ENCODE measurements around the gene RNASEH2B. TPM values are rescaled to one million over a fixed set of nuclear protein-coding genes. Genes with fewer than 3 reads are reported as not detected.

The RNASEH2B gene
- total and polyA plus RNA-seq, 2 of the 13 experiments (the other 11 are each of a cell fraction or from before 2014, with no cell fraction given): 17.2 to 55.4 TPM

- TF ChIP-seq ZNF687 (CRISPR knock-in tag; IDR thresholded peaks at IDR 0.05): no peak
Observed at GRCh38 chr13:50891206-50891605, 18.4 kb upstream of the RNASEH2B start (continued).

- in situ Hi-C loops (cut with HindIII; ENCODE audit: extremely low pct_ligation_motif_present, low pct_unique_long_range_greater_than_20kb) (no loop called here), intact Hi-C loops (cut with micrococcal nuclease; ENCODE audit: unreplicated experiment) (no loop called here)
- H3K9ac ChIP-seq (ENCODE audit: insufficient read depth, low read depth, low read length): no peak overlapping the region
- no peak for FAIRE-seq
- DNase-seq (ENCODE audit: low spot score): no peak
- no peaks in the 10 kb centered on the region for H4K20me1 ChIP-seq (ENCODE audit: insufficient read depth, low read length)
- H3K4me3 ChIP-seq (replicated peaks in 1 of 3; ENCODE audit: insufficient read depth in 1 of 3, low read depth in 2 of 3, low read length in 3 of 3): no peak overlapping the region
- no TSS peak for BruUV-seq (replicated peaks)
- ATAC-seq: no peak
- ChIA-PET CTCF (ENCODE audit: low intra/inter-chr PET ratio, low total read pairs) (no interaction called here), POLR2A (no interaction called here)
- no peaks in the 10 kb centered on the region for H3K9me3 ChIP-seq (ENCODE audit: low read length)
- no peak overlapping the region for H2AFZ ChIP-seq (ENCODE audit: low read length)
- H3K79me2 ChIP-seq (ENCODE audit: insufficient read depth, low read length): no peaks in the 10 kb centered on the region
- H3K27me3 ChIP-seq (ENCODE audit: control insufficient read depth in 1 of 2, insufficient read depth in 2 of 2, low read length in 2 of 2): no peaks in the 10 kb centered on the region; a peak in 2 of 5 replicates
- H3K27ac ChIP-seq (ENCODE audit: extremely low read length, insufficient read depth, low read length): no peak overlapping the region
- H3K4me1 ChIP-seq (ENCODE audit: insufficient read depth, low read length): 0 out of 2 replicates have a peak, but pooled peaks cover 5% of the 10 kb centered on the region
- no peak overlapping the region for H3K4me2 ChIP-seq (ENCODE audit: low read depth, low read length)
- WGBS (ENCODE audit: low lambda C conversion rate): 59% methylated on average over 7 of the region's 7 CpGs
- TF ChIP-seq SP4 (CRISPR knock-in tag; IDR thresholded peaks at IDR 0.05): no peak
- no peak for TF ChIP-seq SKIL (CRISPR knock-in tag; IDR thresholded peaks at IDR 0.05; ENCODE audit: borderline replicate concordance)
- TF ChIP-seq ZNF263 (CRISPR knock-in tag; IDR thresholded peaks at IDR 0.05): no peak
- no peak for TF ChIP-seq NFE2L1 (CRISPR knock-in tag; IDR thresholded peaks at IDR 0.05; ENCODE audit: borderline replicate concordance)
- TF ChIP-seq MAFK (conservative IDR thresholded peaks at IDR 0.05 in 1 of 2, IDR thresholded peaks at IDR 0.05 in 1 of 2; ENCODE audit: low read length in 2 of 2): no peak
- no peak for TF ChIP-seq WIZ (CRISPR knock-in tag; IDR thresholded peaks at IDR 0.05)
- TF ChIP-seq RARG (CRISPR knock-in tag; IDR thresholded peaks at IDR 0.05; ENCODE audit: low read depth): no peak
- no peaks in the 10 kb centered on the region for H3K36me3 ChIP-seq (replicated peaks in 1 of 2; ENCODE audit: control insufficient read depth in 1 of 2, insufficient read depth in 2 of 2, low read length in 2 of 2)
Observed at GRCh38 chr13:50892210-50892944, 17.2 kb upstream of the RNASEH2B start.
